ENCODE results near the gene GID4. TPM values are rescaled to one million over a fixed set of nuclear protein-coding genes. Genes with fewer than 3 reads are reported as not detected.

Gene GID4
- total RNA-seq, 1 experiment from 2014 or later: 9.8 TPM

GRCh38 chr17:18105027-18105426 lies 65.8 kb downstream of the GID4 start:
- Mint-ChIP-seq H3K27ac (ENCODE audit: low read depth, unreplicated experiment) (no peak overlapping the region), H3K36me3 (ENCODE audit: insufficient read depth, unreplicated experiment) (peaks cover 28% of the 10 kb centered on the region), H3K27me3 (ENCODE audit: insufficient read depth, unreplicated experiment) (no peaks in the 10 kb centered on the region), H3K4me1 (ENCODE audit: insufficient read depth, unreplicated experiment) (no peaks in the 10 kb centered on the region), H3K4me3 (ENCODE audit: unreplicated experiment) (no peak overlapping the region), H3K9me3 (ENCODE audit: unreplicated experiment) (no peaks in the 10 kb centered on the region)
- POLR2A ChIA-PET: no interaction called here
- no peak for DNase-seq (ENCODE audit: unreplicated experiment)
- no TSS peak for BruUV-seq (replicated peaks)
- CTCF ChIA-PET: no interaction called here
- intact Hi-C loops (cut with micrococcal nuclease): no loop called here
- TF ChIP-seq, protein P1, sequence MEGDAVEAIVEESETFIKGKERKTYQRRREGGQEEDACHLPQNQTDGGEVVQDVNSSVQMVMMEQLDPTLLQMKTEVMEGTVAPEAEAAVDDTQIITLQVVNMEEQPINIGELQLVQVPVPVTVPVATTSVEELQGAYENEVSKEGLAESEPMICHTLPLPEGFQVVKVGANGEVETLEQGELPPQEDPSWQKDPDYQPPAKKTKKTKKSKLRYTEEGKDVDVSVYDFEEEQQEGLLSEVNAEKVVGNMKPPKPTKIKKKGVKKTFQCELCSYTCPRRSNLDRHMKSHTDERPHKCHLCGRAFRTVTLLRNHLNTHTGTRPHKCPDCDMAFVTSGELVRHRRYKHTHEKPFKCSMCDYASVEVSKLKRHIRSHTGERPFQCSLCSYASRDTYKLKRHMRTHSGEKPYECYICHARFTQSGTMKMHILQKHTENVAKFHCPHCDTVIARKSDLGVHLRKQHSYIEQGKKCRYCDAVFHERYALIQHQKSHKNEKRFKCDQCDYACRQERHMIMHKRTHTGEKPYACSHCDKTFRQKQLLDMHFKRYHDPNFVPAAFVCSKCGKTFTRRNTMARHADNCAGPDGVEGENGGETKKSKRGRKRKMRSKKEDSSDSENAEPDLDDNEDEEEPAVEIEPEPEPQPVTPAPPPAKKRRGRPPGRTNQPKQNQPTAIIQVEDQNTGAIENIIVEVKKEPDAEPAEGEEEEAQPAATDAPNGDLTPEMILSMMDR (IDR thresholded peaks at IDR 0.05; ENCODE audit: unreplicated experiment): no peak

DNA sequence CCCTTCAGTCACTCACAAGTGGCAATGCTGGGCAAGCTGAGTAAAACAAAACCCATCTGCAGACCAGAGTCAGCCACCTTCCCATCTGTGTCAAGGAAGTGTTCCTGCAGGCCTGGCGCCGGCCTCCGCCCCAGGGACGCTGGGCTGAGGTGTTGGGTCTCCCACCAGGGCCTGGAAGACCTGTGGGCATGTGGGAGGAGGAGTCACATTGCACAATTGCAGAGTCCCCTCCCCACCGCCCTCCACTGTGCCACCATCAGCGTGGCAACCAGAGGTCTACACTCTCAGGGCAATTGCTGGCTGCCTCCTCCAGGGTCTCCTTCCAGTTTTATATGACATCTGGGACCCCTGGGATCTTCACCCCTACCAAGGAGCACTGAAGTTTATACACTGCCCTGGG lies 66.4 kb downstream of the GID4 start:
- Mint-ChIP-seq H3K36me3 (ENCODE audit: insufficient read depth, unreplicated experiment) (peaks cover 24% of the 10 kb centered on the region), H3K9me3 (ENCODE audit: unreplicated experiment) (no peaks in the 10 kb centered on the region), H3K4me3 (ENCODE audit: unreplicated experiment) (no peak overlapping the region), H3K27ac (ENCODE audit: low read depth, unreplicated experiment) (no peak overlapping the region), H3K27me3 (ENCODE audit: insufficient read depth, unreplicated experiment) (no peaks in the 10 kb centered on the region), H3K4me1 (ENCODE audit: insufficient read depth, unreplicated experiment) (no peaks in the 10 kb centered on the region)
- no peak for DNase-seq (ENCODE audit: unreplicated experiment)
- BruUV-seq (replicated peaks): no TSS peak
- POLR2A ChIA-PET: interaction anchor here (0.5 kb wide), 1 partner anchor 45 kb away, joined by 3 read pairs; no protein-coding TSS in a partner anchor
- CTCF ChIA-PET: no interaction called here
- intact Hi-C loops (cut with micrococcal nuclease): no loop called here
- TF ChIP-seq, protein P1 (IDR thresholded peaks at IDR 0.05; ENCODE audit: unreplicated experiment): no peak

DNA sequence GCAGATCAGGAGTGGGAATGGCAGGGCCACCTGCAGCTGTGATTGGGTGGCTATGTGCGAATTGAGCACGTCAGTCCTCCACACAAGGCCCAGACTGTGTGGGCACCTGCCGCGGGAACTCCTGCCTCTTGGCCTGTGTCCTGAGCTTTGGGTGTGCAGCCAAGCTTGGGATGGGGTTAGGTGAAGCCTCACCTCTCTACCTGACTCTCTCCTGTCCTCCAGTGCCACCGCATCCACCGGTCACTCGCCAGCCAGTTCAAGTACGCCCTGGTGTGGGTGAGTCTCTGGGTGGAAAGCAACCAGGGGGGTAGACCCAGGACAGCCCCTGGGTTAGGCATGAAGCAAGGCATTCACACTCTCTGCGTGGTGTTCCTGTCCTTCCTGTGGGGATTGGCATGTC lies 67.0 kb downstream of the GID4 start:
- ChIA-PET CTCF (no interaction called here), POLR2A (no interaction called here)
- H3K27me3 Mint-ChIP-seq (ENCODE audit: insufficient read depth, unreplicated experiment): no peaks in the 10 kb centered on the region
- H3K36me3 Mint-ChIP-seq (ENCODE audit: insufficient read depth, unreplicated experiment): peaks cover 24% of the 10 kb centered on the region
- H3K9me3 Mint-ChIP-seq (ENCODE audit: unreplicated experiment): no peaks in the 10 kb centered on the region
- no peak overlapping the region for H3K4me3 Mint-ChIP-seq (ENCODE audit: unreplicated experiment)
- intact Hi-C loops (cut with micrococcal nuclease): no loop called here
- H3K4me1 Mint-ChIP-seq (ENCODE audit: insufficient read depth, unreplicated experiment): no peaks in the 10 kb centered on the region
- no peak overlapping the region for H3K27ac Mint-ChIP-seq (ENCODE audit: low read depth, unreplicated experiment)
- DNase-seq (ENCODE audit: unreplicated experiment): no peak
- TF ChIP-seq, protein P1 (IDR thresholded peaks at IDR 0.05; ENCODE audit: unreplicated experiment): no peak
- BruUV-seq (replicated peaks): no TSS peak

- CTCF ChIA-PET: no interaction called here
- POLR2A ChIA-PET: no interaction called here
- DNase-seq (ENCODE audit: unreplicated experiment): no peak
- Mint-ChIP-seq H3K27me3 (ENCODE audit: insufficient read depth, unreplicated experiment) (no peaks in the 10 kb centered on the region), H3K4me3 (ENCODE audit: unreplicated experiment) (no peak overlapping the region), H3K9me3 (ENCODE audit: unreplicated experiment) (no peaks in the 10 kb centered on the region), H3K27ac (ENCODE audit: low read depth, unreplicated experiment) (no peak overlapping the region), H3K36me3 (ENCODE audit: insufficient read depth, unreplicated experiment) (peaks cover 21% of the 10 kb centered on the region), H3K4me1 (ENCODE audit: insufficient read depth, unreplicated experiment) (no peaks in the 10 kb centered on the region)
- BruUV-seq (replicated peaks): no TSS peak
- TF ChIP-seq, protein P1 (IDR thresholded peaks at IDR 0.05; ENCODE audit: unreplicated experiment): no peak
- intact Hi-C loops (cut with micrococcal nuclease): no loop called here
Observed at GRCh38 chr17:18107061-18107790, 68.0 kb downstream of the GID4 start.

Data from MCF 10A (cell line).